HepG2 (cell line): ENCODE measurements around the gene MFN2. TPM values are rescaled to one million over a fixed set of nuclear protein-coding genes. Genes with fewer than 3 reads are reported as not detected.

Source experiments
- ATAC-seq: fragments of 200-7000 bp; cut with Tn5 transposase; 3 replicates; pipeline ENCODE4 v1.9.1; 2020; ENCODE audit warnings: mild to moderate bottlenecking, moderate library complexity
- BruUV-seq: library from RNA; stranded (reverse); fragments of 400-500 nt; replicated peaks from 2 replicates; lab custom pipeline; 2021; lab: Mats Ljungman, UMichigan
- CTCF ChIA-PET: fragments of 300-600 bp; formaldehyde crosslinking; extraction: SDS; loops from one replicate; lab custom pipeline; 2021; ENCODE audit warnings: low total read pairs, inconsistent platforms, low intra/inter-chr PET ratio; lab: Yijun Ruan, JAX
- POLR2A ChIA-PET: fragments of 350-600 bp; sonication (Branson Sonifier 250); formaldehyde crosslinking; loops from one replicate; lab custom pipeline; 2020; ENCODE audit warnings: antibody characterized with exemption, inconsistent platforms; lab: Yijun Ruan, JAX
- DNase-seq: peaks from one replicate; pipeline ENCODE4 v3.0.0-alpha.2; 2015; ENCODE audit warnings: low spot score
- FAIRE-seq: peaks from 3 replicates; lab custom pipeline; 2011; peaks lifted over from hg19 to GRCh38; lab: Jason Lieb, UNC
- H2AFZ ChIP-seq: one replicate; pipeline ENCODE4 v1.6.1; 2011; ENCODE audit warnings: low read length, inconsistent platforms
- H3K27ac ChIP-seq: fragments of 300-600 bp; 3 replicates; pipeline ENCODE4 v1.8.0; 2011; ENCODE audit warnings: mixed run types, mild to moderate bottlenecking, mixed read lengths, low read length, inconsistent platforms; ENCODE audit not compliant: insufficient read depth; ENCODE audit errors: extremely low read length
- H3K27me3 ChIP-seq, 2 experiments: fragments of 200-600 bp in 1 of 2; 2 replicates in 1 of 2; 3 replicates in 1 of 2; pipeline versions ENCODE4 v1.6.0 to v1.8.0; 2011; ENCODE audit warnings: low read length in 2 of 2, mild to moderate bottlenecking in 2 of 2, moderate library complexity in 2 of 2, inconsistent platforms in 1 of 2; ENCODE audit not compliant: insufficient read depth in 2 of 2, control insufficient read depth in 1 of 2
- H3K36me3 ChIP-seq, 2 experiments: fragments of 200-600 bp in 1 of 2; replicated peaks in 1 of 2; 2 replicates in 1 of 2; 3 replicates in 1 of 2; pipeline versions ENCODE4 v1.5.1 to v1.8.0; 2011; ENCODE audit warnings: low read length in 2 of 2, inconsistent platforms in 1 of 2; ENCODE audit not compliant: insufficient read depth in 2 of 2, control insufficient read depth in 1 of 2
- H3K4me1 ChIP-seq: 2 replicates; pipeline ENCODE4 v1.5.1; 2012; ENCODE audit warnings: low read length, inconsistent platforms; ENCODE audit not compliant: insufficient read depth
- H3K4me2 ChIP-seq: 2 replicates; pipeline ENCODE4 v1.6.0; 2011; ENCODE audit warnings: low read depth, low read length, inconsistent platforms
- H3K4me3 ChIP-seq, 3 experiments: fragments of 200-600 bp in 1 of 3; sonication (generic), shearing (Covaris generic) in 1 of 3; replicated peaks in 1 of 3; 2 replicates each; pipeline ENCODE4 v1.5.1; 2011 to 2016; ENCODE audit warnings: low read length in 3 of 3, inconsistent platforms in 2 of 3, low read depth in 2 of 3, mild to moderate bottlenecking in 2 of 3, control low read depth in 1 of 3, mixed read lengths in 1 of 3; ENCODE audit not compliant: insufficient read depth in 1 of 3
- H3K79me2 ChIP-seq: one replicate; pipeline ENCODE4 v1.6.1; 2011; ENCODE audit warnings: low read length, inconsistent platforms; ENCODE audit not compliant: insufficient read depth
- H3K9ac ChIP-seq: 2 replicates; pipeline ENCODE4 v1.6.0; 2011; ENCODE audit warnings: mild to moderate bottlenecking, low read depth, low read length, inconsistent platforms; ENCODE audit not compliant: insufficient read depth
- H3K9me3 ChIP-seq: 2 replicates; pipeline ENCODE4 v1.5.1; 2012; ENCODE audit warnings: mild to moderate bottlenecking, low read length
- H4K20me1 ChIP-seq: 2 replicates; pipeline ENCODE4 v1.6.0; 2011; ENCODE audit warnings: inconsistent platforms, mild to moderate bottlenecking, low read length, moderate library complexity; ENCODE audit not compliant: insufficient read depth
- ARNTL ChIP-seq: sonication (generic); formaldehyde crosslinking; IDR thresholded peaks from 2 replicates; pipeline ENCODE4 v1.4.0; 2020; ENCODE audit warnings: mild to moderate bottlenecking, missing genetic modification reagents
- CREB3 ChIP-seq: sonication (generic); formaldehyde crosslinking; IDR thresholded peaks from 2 replicates; pipeline ENCODE4 v1.5.0; 2020; ENCODE audit warnings: missing genetic modification reagents
- KLF9 ChIP-seq: IDR thresholded peaks from 2 replicates; pipeline ENCODE4 v1.6.1; 2016; ENCODE audit warnings: low read depth
- KMT2A ChIP-seq: sonication (generic); formaldehyde crosslinking; IDR thresholded peaks from 2 replicates; pipeline ENCODE4 v1.4.0; 2020; ENCODE audit warnings: missing genetic modification reagents
- MIXL1 ChIP-seq: IDR thresholded peaks from 2 replicates; pipeline ENCODE4 v1.6.1; 2016
- NFYB ChIP-seq: sonication (generic); formaldehyde crosslinking; IDR thresholded peaks from 2 replicates; pipeline ENCODE4 v1.4.0; 2020; ENCODE audit warnings: missing genetic modification reagents
- NFYC ChIP-seq: IDR thresholded peaks from 2 replicates; pipeline ENCODE4 v1.6.1; 2016; ENCODE audit warnings: missing genetic modification reagents, missing compliant biosample characterization
- RAD51 ChIP-seq: fragments of 450-650 bp; IDR thresholded peaks from 2 replicates; pipeline ENCODE4 v1.6.1; 2016; ENCODE audit warnings: borderline replicate concordance
- RFX1 ChIP-seq: fragments of 450-650 bp; IDR thresholded peaks from 2 replicates; pipeline ENCODE4 v1.6.1; 2017
- TBP ChIP-seq: sonication (generic); formaldehyde crosslinking; IDR thresholded peaks from 2 replicates; pipeline ENCODE4 v1.5.0; 2020; ENCODE audit warnings: missing genetic modification reagents
- USF2 ChIP-seq, 2 experiments: sonication (generic) in 1 of 2; formaldehyde crosslinking in 1 of 2; IDR thresholded peaks; 2 replicates each; pipeline versions ENCODE4 v1.5.1 to v1.6.1; 2011 to 2020; ENCODE audit warnings: borderline replicate concordance in 1 of 2, low read depth in 1 of 2, low read length in 1 of 2, mild to moderate bottlenecking in 1 of 2, missing genetic modification reagents in 1 of 2, moderate library complexity in 1 of 2
- WIZ ChIP-seq: sonication (generic); formaldehyde crosslinking; IDR thresholded peaks from 2 replicates; pipeline ENCODE4 v1.5.1; 2020; ENCODE audit warnings: mild to moderate bottlenecking, missing genetic modification reagents
- ZBTB20 ChIP-seq: sonication (generic); formaldehyde crosslinking; IDR thresholded peaks from 2 replicates; pipeline ENCODE4 v1.8.1; 2023; ENCODE audit warnings: missing genetic modification reagents, low read depth, mild to moderate bottlenecking, borderline replicate concordance
- ZBTB46 ChIP-seq: sonication (generic); formaldehyde crosslinking; IDR thresholded peaks from 2 replicates; pipeline ENCODE4 v1.4.0; 2020; ENCODE audit warnings: mild to moderate bottlenecking, missing genetic modification reagents, borderline replicate concordance
- ZNF446 ChIP-seq: sonication (generic); formaldehyde crosslinking; IDR thresholded peaks from 2 replicates; pipeline ENCODE4 v1.5.0; 2020; ENCODE audit warnings: mild to moderate bottlenecking, missing genetic modification reagents
- ZNF572 ChIP-seq: sonication (generic); formaldehyde crosslinking; IDR thresholded peaks from 2 replicates; pipeline ENCODE4 v1.5.1; 2020; ENCODE audit warnings: mild to moderate bottlenecking, missing genetic modification reagents
- ZNF7 ChIP-seq: IDR thresholded peaks from 2 replicates; pipeline ENCODE4 v1.6.1; 2016; ENCODE audit warnings: missing biosample characterization, missing genetic modification reagents
- ZNF709 ChIP-seq: sonication (generic); formaldehyde crosslinking; IDR thresholded peaks from 2 replicates; pipeline ENCODE4 v1.5.0; 2020; ENCODE audit warnings: mild to moderate bottlenecking, missing genetic modification reagents
- ZNF749 ChIP-seq: sonication (generic); formaldehyde crosslinking; IDR thresholded peaks from 2 replicates; pipeline ENCODE4 v1.8.0; 2022; ENCODE audit warnings: mild to moderate bottlenecking, missing genetic modification reagents, moderate library complexity, borderline replicate concordance
- ZNF790 ChIP-seq: sonication (generic); formaldehyde crosslinking; IDR thresholded peaks from 2 replicates; pipeline ENCODE4 v1.8.0; 2022; ENCODE audit warnings: missing genetic modification reagents, mild to moderate bottlenecking, borderline replicate concordance
- ZSCAN9 ChIP-seq: IDR thresholded peaks from 2 replicates; pipeline ENCODE4 v1.6.1; 2016; ENCODE audit warnings: borderline replicate concordance
- WGBS: methylation state at CpG from one replicate; pipeline ENCODE4 v1.1.6; 2017; ENCODE audit warnings: low lambda C conversion rate; 5-methylcytosine and 5-hydroxymethylcytosine counted together
- in situ Hi-C: cut with HindIII; loops from 2 replicates; pipeline ENCODE4 v1.10.0; 2017; ENCODE audit warnings: low pct_unique_long_range_greater_than_20kb; ENCODE audit not compliant: extremely low pct_ligation_motif_present
- intact Hi-C: fragments of 100-400 bp; cut with micrococcal nuclease; formaldehyde crosslinking; loops from one replicate; pipeline ENCODE4 v1.10.0; 2022; ENCODE audit not compliant: unreplicated experiment
- polyA plus RNA-seq, 8 experiments: library from polyadenylated mRNA; depleted of rRNA in 3 of 8; stranded (reverse) in 7 of 8; unstranded in 1 of 8; fragments of >200 nt; fragmentation: Illumina TruSeq in 4 of 8; extraction: Trizol in 4 of 8; gene quantifications; 2 replicates each; pipeline versions ENCODE4 v1.2.1 to v1.2.3, GENCODE V29; 2011 to 2016; ENCODE audit warnings: low read depth in 4 of 8, missing spikeins in 1 of 8, mixed read lengths in 1 of 8; ENCODE audit not compliant: insufficient read depth in 1 of 8
- total RNA-seq, 5 experiments: library from RNA; depleted of rRNA; stranded (reverse); fragments of >200 nt; fragmentation: Illumina TruSeq; extraction: Trizol; gene quantifications; 2 replicates each; pipeline ENCODE4 v1.2.3, GENCODE V29; 2016; ENCODE audit warnings: low read depth in 1 of 5

The MFN2 gene
- total and polyA plus RNA-seq, 2 of the 13 experiments (the other 11 are each of a cell fraction or from before 2014, with no cell fraction given) = 38.7 to 60.9 TPM

- Histone ChIP-seq H3K4me2 (no peak overlapping the region), H3K4me1 (no peaks in the 10 kb centered on the region), H3K27ac (no peak overlapping the region), H2AFZ (no peak overlapping the region), H3K79me2 (no peaks in the 10 kb centered on the region), H3K4me3 (no peak overlapping the region), H3K27me3 (no peaks in the 10 kb centered on the region), H3K9ac (no peak overlapping the region), H4K20me1 (no peaks in the 10 kb centered on the region), H3K36me3 (peaks cover 17 to 47% of the 10 kb centered on the region in 2 experiments), H3K9me3 (no peaks in the 10 kb centered on the region)
- POLR2A ChIA-PET = interaction anchor here (0.8 kb wide), 1 partner anchor 41 kb away, joined by 3 read pairs; no protein-coding TSS in a partner anchor
- ATAC-seq (peak; percentile 30; the same call in 1 of the 3 replicates), DNase-seq (no peak), FAIRE-seq (no peak)
- intact Hi-C loops (no loop called here), in situ Hi-C loops (no loop called here)
- BruUV-seq = no TSS peak
- CTCF ChIA-PET = no interaction called here
- 89% methylated on average over 6 of the region's 6 CpGs for WGBS
- TF ChIP-seq ZBTB46 (CRISPR knock-in tag) = no peak
- TF ChIP-seq CREB3 (CRISPR knock-in tag) = no peak
- TF ChIP-seq KMT2A = no peak
- no peak for TF ChIP-seq ZNF709 (CRISPR knock-in tag)
- TF ChIP-seq NFYC = peak; percentile 73
- TF ChIP-seq ZNF7 (CRISPR knock-in tag) = no peak
- TF ChIP-seq ZSCAN9 (CRISPR knock-in tag) = no peak
- peak; percentile 48; the same call in 1 of the 2 replicates for TF ChIP-seq RAD51
- no peak for TF ChIP-seq ZNF749 (CRISPR knock-in tag)
- TF ChIP-seq NFYB (CRISPR knock-in tag) = peak; percentile 62
- TF ChIP-seq ARNTL (CRISPR knock-in tag) = no peak
- no peak for TF ChIP-seq MIXL1 (CRISPR knock-in tag)
- no peak for TF ChIP-seq RFX1
- TF ChIP-seq USF2 (IDR thresholded peaks at IDR 0.05; ENCODE audit: low read depth, low read length) = peak; percentile 71
- peak; percentile 43; the same call in 1 of the 2 replicates for TF ChIP-seq USF2 (CRISPR knock-in tag; IDR thresholded peaks at IDR 0.05; ENCODE audit: borderline replicate concordance)
- no peak for TF ChIP-seq KLF9 (CRISPR knock-in tag)
- no peak for TF ChIP-seq TBP (CRISPR knock-in tag)
- TF ChIP-seq ZNF572 (CRISPR knock-in tag) = no peak
- TF ChIP-seq WIZ (CRISPR knock-in tag) = no peak
- TF ChIP-seq ZNF446 (CRISPR knock-in tag) = no peak
- TF ChIP-seq ZBTB20 (CRISPR knock-in tag) = no peak
- no peak for TF ChIP-seq ZNF790 (CRISPR knock-in tag)
Observed at GRCh38 chr1:11948822-11949458, 31.3 kb upstream of the MFN2 start.
